ENCODE measurements around the gene XCR1.

DNA sequence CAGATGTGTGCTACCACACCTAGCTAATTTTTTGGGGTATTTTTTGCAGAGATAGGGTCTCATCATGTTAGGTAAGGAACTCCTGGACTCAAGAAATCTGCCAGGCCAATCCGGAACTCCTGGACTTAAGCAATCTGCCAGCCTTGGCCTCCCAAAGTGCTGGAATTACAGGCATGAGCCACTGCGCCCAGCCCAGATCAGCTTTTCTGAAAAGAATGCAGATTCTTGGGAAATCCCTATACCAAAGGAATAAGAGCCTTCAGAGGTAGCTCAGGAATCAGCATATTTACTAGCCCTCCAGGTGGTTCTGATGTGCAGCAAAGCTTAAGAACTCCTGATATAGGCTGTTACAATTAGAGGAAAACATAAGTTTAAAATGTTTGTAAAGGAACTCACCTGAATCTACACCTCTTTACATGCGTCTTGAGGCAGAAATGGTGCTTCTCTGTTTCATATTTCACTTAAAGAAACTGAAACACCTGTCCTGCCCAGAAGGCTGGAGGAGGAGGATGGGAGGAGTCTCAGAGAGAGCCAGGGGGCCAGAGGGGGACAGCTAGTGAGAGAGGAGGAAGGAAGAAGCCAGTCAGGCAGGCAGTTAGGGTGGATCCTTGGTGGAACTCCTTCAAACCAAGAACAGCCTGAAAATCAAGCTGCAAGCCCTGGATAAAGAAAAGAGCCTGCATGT lies at the start of gene XCR1:
- TF ChIP-seq CTCF (IDR thresholded peaks at IDR 0.05; ENCODE audit: insufficient read depth, low read length, poor library complexity, severe bottlenecking) (no peak), EZH2phosphoT487 (conservative IDR thresholded peaks at IDR 0.05; ENCODE audit: low read length) (no peak)

Measured in SU-DHL-6 (cell line).